Pancreas (tissue), 10 donors: ENCODE measurements around the gene FABP7. TPM values are rescaled to one million over a fixed set of nuclear protein-coding genes. Genes with fewer than 3 reads are reported as not detected.
A peak's percentile ranks its signal among the peaks of the same experiment; 100 is the strongest.

Experiments used
- ATAC-seq, 4 donors: fragments of 200-7000 bp; cut with Tn5 transposase; one replicate each; pipeline versions ENCODE4 v1.8.0 to v1.9.1; 2020; ENCODE audit warnings: mild to moderate bottlenecking in 4 of 4, moderate library complexity in 4 of 4
- DNase-seq, 6 donors: peaks; one replicate each; pipeline ENCODE4 v3.0.0-alpha.2; 2020
- FAIRE-seq: peaks from 2 replicates; lab custom pipeline; 2012; peaks lifted over from hg19 to GRCh38; lab: Jason Lieb, UNC
- H3K27ac ChIP-seq, 4 donors: fragments of 200-600 bp; sonication (generic); 1 replicate in 3 of 4; 2 replicates in 1 of 4; pipeline versions ENCODE4 v1.5.0 to v1.8.0; 2020
- H3K27me3 ChIP-seq, 4 donors: fragments of 200-600 bp; one replicate each; pipeline ENCODE4 v1.8.0; 2021
- H3K36me3 ChIP-seq, 3 donors: fragments of 200-600 bp; sonication (generic) in 1 of 3; one replicate each; pipeline versions ENCODE4 v1.5.0 to v1.8.0; 2020 to 2021
- H3K4me1 ChIP-seq, 3 donors: fragments of 200-600 bp; one replicate each; pipeline ENCODE4 v1.8.0; 2021
- H3K4me3 ChIP-seq, 4 donors: fragments of 200-600 bp; sonication (generic) in 2 of 4; one replicate each; pipeline versions ENCODE4 v1.5.0 to v1.8.0; 2020 to 2021
- H3K9me3 ChIP-seq, 4 donors: fragments of 200-600 bp; one replicate each; pipeline ENCODE4 v1.8.0; 2021
- CTCF ChIP-seq, 4 donors: fragments of 200-600 bp; sonication (generic) in 3 of 4; IDR thresholded peaks; one replicate each; pipeline versions ENCODE4 v1.5.0 to v1.8.0; 2021; ENCODE audit warnings: antibody characterized with exemption in 4 of 4
- WGBS, 2 donors: extraction: QIAGEN DNeasy Blood & Tissue Kit; methylation state at CpG; one replicate each; pipeline ENCODE4 v1.1.7; 2013; 5-methylcytosine and 5-hydroxymethylcytosine counted together
- intact Hi-C, 3 donors: fragments of 100-400 bp; cut with DNase I; formaldehyde crosslinking; loops; one replicate each; pipeline versions ENCODE4 v1.11.1 to v1.14.2; 2022
- polyA plus RNA-seq, 2 donors: library from polyadenylated mRNA; stranded (reverse); fragments of 200-250 nt; gene quantifications; one replicate each; pipeline ENCODE4 v1.2.3, GENCODE V29; 2013
- total RNA-seq, 6 donors: library from RNA; stranded (reverse); fragmentation: NEBNext Ultra II Directional in 4 of 6; extraction: Animal tissue kit (Norgen Biotek cat#: 25700) in 4 of 6; gene quantifications; one replicate each; pipeline versions ENCODE4 v1.2.1 to v1.2.4, GENCODE V29; 2021 to 2023
- donor health status: healthy with polysubstance abuse.
- donor health status: DM: no; HTN: no; CAD: no; lungs with moderate emphysema.
- donor health status: DM: no; HTN: no; CAD: no.
- donor health status: control.
- donor health status: control.
- donor health status: Bipolar disorder and iron deficiency.
- donor health status: DM: yes; HTN: yes; CAD: no.
- donor health status: DM: no; HTN: no; CAD: no.
- donor health status: DM: no; HTN: no; CAD: no.
- donor health status: DM: yes; HTN: yes; CAD: no.

Gene FABP7
- total and polyA plus RNA-seq, 8 donors = not detected

- no peak for TF ChIP-seq CTCF (IDR thresholded peaks at IDR 0.05)
- H3K27me3 ChIP-seq = no peaks in the 10 kb centered on the region
- intact Hi-C loops = no loop called here
- peak in 1 of 6 donors; percentile 28 for DNase-seq
- H3K4me1 ChIP-seq = peaks cover 26 to 31% (median 27%) of the 10 kb centered on the region in 3 donors
- ATAC-seq = peak; percentile 35 to 63 (median 42)
- H3K9me3 ChIP-seq = no peaks in the 10 kb centered on the region
- peak; percentile 45 for FAIRE-seq
- 72 to 74% methylated on average over 5 of the region's 5 CpGs for whole genome bisulfite sequencing, 2 donors
- no peaks in the 10 kb centered on the region for H3K36me3 ChIP-seq
- peak overlapping the region in 2 of 4 donors; percentile 92 to 94 for H3K27ac ChIP-seq
- no peak overlapping the region for H3K4me3 ChIP-seq
These were observed 20.6 kb downstream of the FABP7 start for GRCh38 chr6:122799916-122800686.

GRCh38 chr6:122800906-122801305 lies 21.4 kb downstream of the FABP7 start:
- Histone ChIP-seq H3K36me3 (no peaks in the 10 kb centered on the region), H3K9me3 (no peaks in the 10 kb centered on the region), H3K27ac (no peak overlapping the region), H3K4me1 (peaks cover 21 to 31% (median 27%) of the 10 kb centered on the region in 3 donors), H3K27me3 (no peaks in the 10 kb centered on the region), H3K4me3 (no peak overlapping the region)
- 90 to 92% methylated on average over 3 of the region's 3 CpGs for WGBS, 2 donors
- ATAC-seq = no peak
- intact Hi-C loops = no loop called here
- no peak for TF ChIP-seq CTCF (IDR thresholded peaks at IDR 0.05)
- no peak for FAIRE-seq
- no peak for DNase-seq

- Histone ChIP-seq H3K4me1 (peaks cover 19 to 31% (median 27%) of the 10 kb centered on the region in 3 donors), H3K9me3 (no peaks in the 10 kb centered on the region), H3K4me3 (no peak overlapping the region), H3K27me3 (no peaks in the 10 kb centered on the region), H3K36me3 (peaks cover 0 to 4% (median 0%) of the 10 kb centered on the region in 3 donors), H3K27ac (no peak overlapping the region)
- no peak for TF ChIP-seq CTCF (IDR thresholded peaks at IDR 0.05)
- ATAC-seq (no peak), DNase-seq (no peak), FAIRE-seq (no peak)
- WGBS, 2 donors = 73 to 80% methylated on average over 1 of the region's 1 CpG
- intact Hi-C loops = no loop called here
These were observed 21.9 kb downstream of the FABP7 start for GRCh38 chr6:122801397-122801796.

- H3K27me3 ChIP-seq = no peaks in the 10 kb centered on the region
- DNase-seq = no peak
- peaks cover 13 to 20% (median 16%) of the 10 kb centered on the region in 3 donors for H3K4me1 ChIP-seq
- WGBS, 2 donors = 4 to 5% methylated on average over 4 of the region's 4 CpGs
- H3K27ac ChIP-seq = peak overlapping the region in 2 of 4 donors; percentile 8 to 28
- intact Hi-C loops = no loop called here
- no peak for FAIRE-seq
- peaks cover 0 to 7% (median 0%) of the 10 kb centered on the region in 3 donors for H3K36me3 ChIP-seq
- H3K4me3 ChIP-seq = no peak overlapping the region
- no peaks in the 10 kb centered on the region for H3K9me3 ChIP-seq
- TF ChIP-seq CTCF (IDR thresholded peaks at IDR 0.05) = no peak
- ATAC-seq = no peak
These were observed 23.7 kb downstream of the FABP7 start for GRCh38 chr6:122803171-122803661.
